ENCODE data around the gene RNF146.

GRCh38 chr6:127289934-127290333 is 23.3 kb downstream of the RNF146 start:
- TF ChIP-seq, protein P1, sequence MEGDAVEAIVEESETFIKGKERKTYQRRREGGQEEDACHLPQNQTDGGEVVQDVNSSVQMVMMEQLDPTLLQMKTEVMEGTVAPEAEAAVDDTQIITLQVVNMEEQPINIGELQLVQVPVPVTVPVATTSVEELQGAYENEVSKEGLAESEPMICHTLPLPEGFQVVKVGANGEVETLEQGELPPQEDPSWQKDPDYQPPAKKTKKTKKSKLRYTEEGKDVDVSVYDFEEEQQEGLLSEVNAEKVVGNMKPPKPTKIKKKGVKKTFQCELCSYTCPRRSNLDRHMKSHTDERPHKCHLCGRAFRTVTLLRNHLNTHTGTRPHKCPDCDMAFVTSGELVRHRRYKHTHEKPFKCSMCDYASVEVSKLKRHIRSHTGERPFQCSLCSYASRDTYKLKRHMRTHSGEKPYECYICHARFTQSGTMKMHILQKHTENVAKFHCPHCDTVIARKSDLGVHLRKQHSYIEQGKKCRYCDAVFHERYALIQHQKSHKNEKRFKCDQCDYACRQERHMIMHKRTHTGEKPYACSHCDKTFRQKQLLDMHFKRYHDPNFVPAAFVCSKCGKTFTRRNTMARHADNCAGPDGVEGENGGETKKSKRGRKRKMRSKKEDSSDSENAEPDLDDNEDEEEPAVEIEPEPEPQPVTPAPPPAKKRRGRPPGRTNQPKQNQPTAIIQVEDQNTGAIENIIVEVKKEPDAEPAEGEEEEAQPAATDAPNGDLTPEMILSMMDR (IDR thresholded peaks at IDR 0.05): no peak
- no peak for TF ChIP-seq POLR2AphosphoS5 (IDR thresholded peaks at IDR 0.05)
- no peak for TF ChIP-seq EP300 (IDR thresholded peaks at IDR 0.05)

Measured in sigmoid colon (tissue), 4 donors.